OCI-LY1 (cell line): Measurements from ENCODE around the gene FAM3D.

Experiments used
- H2AFZ ChIP-seq: fragments of 200-600 bp; sonication (generic), shearing (Covaris generic); 2 replicates; pipeline ENCODE4 v1.6.0; 2014; ENCODE audit warnings: antibody characterized with exemption, mild to moderate bottlenecking, low read length
- H3F3A ChIP-seq: fragments of 200-600 bp; sonication (generic), shearing (Covaris generic); 2 replicates; pipeline ENCODE4 v1.6.0; 2014; ENCODE audit warnings: mild to moderate bottlenecking, antibody characterized with exemption, low read length, moderate library complexity; ENCODE audit not compliant: insufficient read depth
- H3K27ac ChIP-seq: fragments of 200-600 bp; sonication (generic); 2 replicates; pipeline ENCODE4 v1.5.1; 2014; ENCODE audit warnings: low read length, mixed run types, mild to moderate bottlenecking, low read depth; ENCODE audit not compliant: poor library complexity, severe bottlenecking
- H3K27me3 ChIP-seq: fragments of 200-600 bp; sonication (generic); 2 replicates; pipeline ENCODE4 v1.6.0; 2014; ENCODE audit warnings: antibody characterized with exemption, mild to moderate bottlenecking, low read length, moderate library complexity; ENCODE audit not compliant: insufficient read depth
- H3K36me3 ChIP-seq: fragments of 200-600 bp; sonication (generic); 2 replicates; pipeline ENCODE4 v1.6.1; 2014; ENCODE audit warnings: mild to moderate bottlenecking, antibody characterized with exemption, low read length, moderate library complexity, mixed read lengths; ENCODE audit not compliant: insufficient read depth
- H3K4me1 ChIP-seq: fragments of 200-600 bp; sonication (generic); 2 replicates; pipeline ENCODE4 v1.5.1; 2014; ENCODE audit warnings: mild to moderate bottlenecking, low read length, moderate library complexity; ENCODE audit not compliant: insufficient read depth, severe bottlenecking
- H3K4me2 ChIP-seq: fragments of 200-600 bp; sonication (generic), shearing (Covaris generic); 2 replicates; pipeline ENCODE4 v1.6.1; 2014; ENCODE audit warnings: low read length
- H3K4me3 ChIP-seq: fragments of 200-600 bp; sonication (generic); 2 replicates; pipeline ENCODE4 v1.5.1; 2014; ENCODE audit warnings: low read length, low read depth, mild to moderate bottlenecking, mixed read lengths; ENCODE audit not compliant: poor library complexity, severe bottlenecking
- H3K79me2 ChIP-seq: fragments of 200-600 bp; shearing (Covaris generic); 2 replicates; pipeline ENCODE4 v1.6.1; 2016; ENCODE audit warnings: mixed run types, low read length, mixed read lengths; ENCODE audit not compliant: insufficient read depth
- H3K9ac ChIP-seq: fragments of 200-600 bp; sonication (generic), shearing (Covaris generic); 2 replicates; pipeline ENCODE4 v1.6.1; 2014; ENCODE audit warnings: mild to moderate bottlenecking, low read length, mixed read lengths
- H3K9me2 ChIP-seq: fragments of 200-600 bp; sonication (generic), shearing (Covaris generic); 2 replicates; pipeline ENCODE4 v1.6.1; 2014; ENCODE audit warnings: low read depth, mild to moderate bottlenecking, low read length, mixed read lengths
- H3K9me3 ChIP-seq: fragments of 200-600 bp; shearing (Covaris generic); 2 replicates; pipeline ENCODE4 v1.6.1; 2014; ENCODE audit warnings: low read length, mixed read lengths
- H4K20me1 ChIP-seq: fragments of 200-600 bp; sonication (generic), shearing (Covaris generic); 2 replicates; pipeline ENCODE4 v1.6.0; 2016; ENCODE audit warnings: mild to moderate bottlenecking, low read length; ENCODE audit not compliant: insufficient read depth
- EZH2 ChIP-seq: fragments of 200-600 bp; sonication (generic), shearing (Covaris generic); IDR thresholded peaks from 2 replicates; pipeline ENCODE4 v1.8.0; 2017; ENCODE audit warnings: borderline replicate concordance, mixed run types, mild to moderate bottlenecking, antibody characterized with exemption, low read length, moderate library complexity, mixed read lengths
- TF ChIP-seq, protein P1 (sequence below): fragments of 200-600 bp; sonication (generic), shearing (Covaris generic); IDR thresholded peaks from 2 replicates; pipeline ENCODE4 v1.5.1; 2017; ENCODE audit warnings: mild to moderate bottlenecking, antibody characterized with exemption, low read length, moderate library complexity, mixed read lengths

FAM3D gene

DNA sequence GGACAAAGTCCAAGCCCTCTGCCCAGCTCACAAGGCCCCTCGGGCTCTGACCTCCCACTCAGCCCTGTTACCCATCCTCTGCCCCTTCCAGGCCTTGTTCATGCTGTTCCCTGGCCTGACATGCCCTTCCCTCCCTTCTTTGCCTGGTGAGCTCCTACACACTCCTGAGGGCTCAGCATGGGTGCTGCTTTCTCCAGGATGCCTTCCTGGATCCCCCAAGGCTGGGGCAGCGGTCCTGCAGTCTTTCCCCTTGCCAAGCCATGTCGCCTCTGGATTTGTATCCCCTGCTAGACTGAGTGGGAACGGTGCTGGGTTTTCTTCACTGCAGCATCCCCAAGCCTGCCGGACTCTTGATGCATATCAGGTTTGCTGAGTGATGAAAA, 35.9 kb downstream of the FAM3D start:
- no peaks in the 10 kb centered on the region for H3K9me2 ChIP-seq
- H3K4me3 ChIP-seq, result no peak overlapping the region
- H4K20me1 ChIP-seq, result no peaks in the 10 kb centered on the region
- TF ChIP-seq, protein P1, sequence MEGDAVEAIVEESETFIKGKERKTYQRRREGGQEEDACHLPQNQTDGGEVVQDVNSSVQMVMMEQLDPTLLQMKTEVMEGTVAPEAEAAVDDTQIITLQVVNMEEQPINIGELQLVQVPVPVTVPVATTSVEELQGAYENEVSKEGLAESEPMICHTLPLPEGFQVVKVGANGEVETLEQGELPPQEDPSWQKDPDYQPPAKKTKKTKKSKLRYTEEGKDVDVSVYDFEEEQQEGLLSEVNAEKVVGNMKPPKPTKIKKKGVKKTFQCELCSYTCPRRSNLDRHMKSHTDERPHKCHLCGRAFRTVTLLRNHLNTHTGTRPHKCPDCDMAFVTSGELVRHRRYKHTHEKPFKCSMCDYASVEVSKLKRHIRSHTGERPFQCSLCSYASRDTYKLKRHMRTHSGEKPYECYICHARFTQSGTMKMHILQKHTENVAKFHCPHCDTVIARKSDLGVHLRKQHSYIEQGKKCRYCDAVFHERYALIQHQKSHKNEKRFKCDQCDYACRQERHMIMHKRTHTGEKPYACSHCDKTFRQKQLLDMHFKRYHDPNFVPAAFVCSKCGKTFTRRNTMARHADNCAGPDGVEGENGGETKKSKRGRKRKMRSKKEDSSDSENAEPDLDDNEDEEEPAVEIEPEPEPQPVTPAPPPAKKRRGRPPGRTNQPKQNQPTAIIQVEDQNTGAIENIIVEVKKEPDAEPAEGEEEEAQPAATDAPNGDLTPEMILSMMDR, result no peak
- no peak for TF ChIP-seq EZH2
- no peak overlapping the region for H3K27ac ChIP-seq
- H3K79me2 ChIP-seq, result no peaks in the 10 kb centered on the region
- H3K4me1 ChIP-seq, result no peaks in the 10 kb centered on the region
- no peak overlapping the region for H3K9ac ChIP-seq
- no peak overlapping the region for H3K4me2 ChIP-seq
- H3K9me3 ChIP-seq, result no peaks in the 10 kb centered on the region
- no peak overlapping the region for H2AFZ ChIP-seq
- H3F3A ChIP-seq, result no peaks in the 10 kb centered on the region
- peaks cover 4% of the 10 kb centered on the region; the same call in 1 of the 2 replicates for H3K27me3 ChIP-seq
- H3K36me3 ChIP-seq, result no peaks in the 10 kb centered on the region

DNA sequence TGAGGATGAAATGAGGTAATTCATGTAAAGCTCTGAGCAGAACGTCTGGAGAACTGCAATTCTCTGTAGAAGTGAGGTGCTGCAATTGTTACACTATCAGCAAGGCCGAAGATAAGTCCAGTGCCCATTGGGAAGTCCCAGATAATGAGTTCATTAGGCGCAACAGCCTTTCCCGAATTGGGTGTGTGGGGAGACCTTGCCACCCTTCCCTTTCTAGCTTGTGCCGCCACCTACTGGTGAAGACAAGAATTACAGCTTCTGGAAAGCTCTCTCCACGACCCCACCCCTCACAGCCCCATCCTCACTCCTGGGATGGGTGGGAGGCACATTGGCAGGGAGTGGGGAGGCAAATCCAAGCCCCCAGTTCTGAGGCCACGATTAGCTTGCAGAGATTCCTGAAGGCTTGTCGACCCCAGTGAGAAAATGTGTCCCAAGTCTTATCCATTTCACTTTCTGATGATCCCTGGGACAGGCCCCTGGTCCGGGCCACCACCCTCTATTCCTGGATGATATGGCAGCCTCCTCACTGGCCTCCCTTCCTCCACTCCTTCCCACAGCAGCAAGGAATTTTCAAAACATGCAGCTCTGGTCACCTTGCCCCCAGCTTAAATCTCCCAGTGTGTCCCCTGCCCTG, 36.4 kb downstream of the FAM3D start:
- Histone ChIP-seq H3K9ac (no peak overlapping the region), H2AFZ (no peak overlapping the region), H3K4me2 (no peak overlapping the region), H3K9me3 (no peaks in the 10 kb centered on the region), H3K4me3 (no peak overlapping the region), H3K27me3 (peaks cover 4% of the 10 kb centered on the region; the same call in 1 of the 2 replicates), H3K36me3 (no peaks in the 10 kb centered on the region), H3K9me2 (no peaks in the 10 kb centered on the region), H3K79me2 (no peaks in the 10 kb centered on the region), H3F3A (no peaks in the 10 kb centered on the region), H3K4me1 (no peaks in the 10 kb centered on the region), H3K27ac (no peak overlapping the region), H4K20me1 (no peaks in the 10 kb centered on the region)
- no peak for TF ChIP-seq EZH2
- TF ChIP-seq, protein P1, result peak; percentile 86

DNA sequence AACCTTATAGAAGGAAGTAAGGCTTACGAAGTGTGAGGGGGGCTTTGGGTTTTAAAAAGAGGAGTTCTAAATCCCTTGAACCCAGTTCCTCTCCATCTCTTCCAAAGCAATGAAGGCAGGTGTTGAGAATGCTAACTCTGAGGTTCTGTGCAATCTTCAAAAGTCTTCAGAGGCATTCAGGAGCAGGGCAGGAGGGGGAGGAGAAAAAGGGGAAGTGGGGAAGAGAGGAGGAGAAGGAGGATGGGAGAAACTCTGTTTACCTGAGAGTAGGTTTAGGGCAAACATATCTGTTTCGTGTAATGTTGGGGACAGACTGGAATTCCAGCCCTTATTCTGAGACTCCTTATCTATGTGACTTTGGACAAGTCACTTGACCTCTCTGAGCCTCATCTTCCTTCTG, 36.9 kb downstream of the FAM3D start:
- Histone ChIP-seq H3K4me3 (no peak overlapping the region), H3K27ac (no peak overlapping the region), H3K9ac (no peak overlapping the region), H3K79me2 (no peaks in the 10 kb centered on the region), H2AFZ (no peak overlapping the region), H3K27me3 (peaks cover 4% of the 10 kb centered on the region; the same call in 1 of the 2 replicates), H3K36me3 (no peaks in the 10 kb centered on the region), H3K4me2 (no peak overlapping the region), H3F3A (no peaks in the 10 kb centered on the region), H3K4me1 (no peaks in the 10 kb centered on the region), H3K9me2 (no peaks in the 10 kb centered on the region), H3K9me3 (no peaks in the 10 kb centered on the region), H4K20me1 (no peaks in the 10 kb centered on the region)
- TF ChIP-seq, protein P1, result no peak
- TF ChIP-seq EZH2, result no peak
